Motor neuron (in vitro differentiated cells): ENCODE data around the gene RADIL. TPM values are rescaled to one million over a fixed set of nuclear protein-coding genes. Genes with fewer than 3 reads are reported as not detected.

Experiments
- ATAC-seq, 8 experiments: fragments of 200-7000 bp; cut with Tn5 transposase; replicated peaks in 6 of 8; 2 replicates each; pipeline ENCODE4 v1.8.0; 2021; ENCODE audit warnings: mild to moderate bottlenecking in 8 of 8, moderate library complexity in 8 of 8
- H3K27ac ChIP-seq, 2 donors: fragments of 250-450 bp; sonication (Bioruptor Pico); 2 replicates each; pipeline ENCODE4 v1.9.0; 2021; ENCODE audit warnings: antibody characterized with exemption in 2 of 2, mild to moderate bottlenecking in 2 of 2, moderate library complexity in 1 of 2
- H3K4me1 ChIP-seq, 2 donors: fragments of 250-450 bp; sonication (Bioruptor Pico); replicated peaks in 1 of 2; 2 replicates each; pipeline ENCODE4 v1.6.1; 2021; ENCODE audit warnings: antibody characterized with exemption in 2 of 2, mild to moderate bottlenecking in 2 of 2, moderate library complexity in 1 of 2
- H3K4me3 ChIP-seq, 5 donors: fragments of 250-450 bp; sonication (Bioruptor Pico); 2 replicates each; pipeline ENCODE4 v1.9.0; 2021; ENCODE audit warnings: antibody characterized with exemption in 5 of 5, mild to moderate bottlenecking in 5 of 5, moderate library complexity in 4 of 5
- WGBS, 10 experiments: fragments of 450-650 bp; shearing (Covaris generic); methylation state at CpG; one replicate each; pipeline ENCODE4 v1.0.0; 2022; 5-methylcytosine and 5-hydroxymethylcytosine counted together
- in situ Hi-C, 9 experiments: fragments of 400-800 bp; cut with MboI; loops; one replicate each; pipeline ENCODE4 v1.15.0; 2021; ENCODE audit warnings: low sequenced_read_pairs in 9 of 9, low pct_unique_long_range_greater_than_20kb in 2 of 9; ENCODE audit not compliant: unreplicated experiment in 9 of 9
- total RNA-seq, 8 experiments: library from RNA; unstranded; fragments of 300-600 nt; gene quantifications; 2 replicates each; pipeline versions ENCODE4 v1.2.3 to v1.2.4, GENCODE V29; 2022

The RADIL gene
- total RNA-seq: 1 to 10 TPM in 6 of 8 experiments, under 1 TPM in 2; 0.15 to 7.7 (median 4.6) TPM

DNA sequence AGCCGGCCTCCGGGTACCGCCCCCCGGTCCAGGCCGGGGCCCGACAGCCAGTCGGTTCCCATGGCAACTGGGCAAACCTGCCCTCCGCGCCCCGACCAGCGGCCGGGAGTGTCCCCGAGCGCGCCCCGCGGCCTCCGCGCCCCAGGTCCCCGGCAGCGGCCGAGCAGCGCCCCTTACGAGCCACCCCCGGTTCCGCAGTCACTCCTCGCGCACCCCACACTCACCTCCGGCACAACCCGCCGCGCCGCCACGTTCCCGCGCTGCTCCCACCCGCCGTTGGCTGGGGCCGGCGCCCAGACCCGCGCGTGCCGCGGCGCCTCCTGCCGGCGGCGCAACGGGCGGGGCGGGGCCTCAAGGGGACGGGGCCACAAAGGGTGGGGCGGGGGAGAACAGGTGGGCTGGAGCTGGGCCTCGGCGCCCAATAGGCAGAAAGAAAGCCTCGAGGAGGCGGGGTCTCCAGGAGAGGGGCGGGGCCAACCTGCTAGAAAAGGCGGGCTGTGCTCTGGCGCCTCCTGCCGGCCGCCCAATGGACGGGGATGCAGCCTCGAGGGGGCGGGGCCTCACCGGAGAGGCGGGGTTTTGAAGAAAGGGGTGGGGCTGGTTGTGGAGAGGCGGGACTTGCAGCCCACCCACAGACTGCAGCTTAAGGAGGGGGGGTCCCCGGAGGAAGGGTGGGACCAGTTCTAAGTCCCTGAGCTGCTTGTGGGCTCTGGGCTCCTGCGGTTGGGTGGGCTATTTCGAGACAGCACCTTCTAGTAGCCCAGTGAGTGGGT lies at the start of gene RADIL:
TSS of gene RADIL (minus strand) at position 345 of the 773 bp plus-strand sequence. CDS start 5,577 bp downstream, outside the sequence.
- H3K4me1 ChIP-seq: peaks cover 17 to 19% of the 10 kb centered on the region in 2 donors
- no CpG with 5 or more reads among the region's 72 CpGs for WGBS, 10 experiments
- H3K4me3 ChIP-seq: peak within 1 kb of the TSS; percentile 55 to 97 (median 63)
- peak within 1 kb of the TSS; percentile 66 to 71 for H3K27ac ChIP-seq
- ATAC-seq: peak; percentile 52 to 89 (median 86)
- in situ Hi-C loops: no loop called here

GRCh38 chr7:4931943-4932342 lies 48.4 kb upstream of the RADIL start:
- in situ Hi-C loops: no loop called here
- Histone ChIP-seq H3K4me1 (peaks cover 0 to 9% of the 10 kb centered on the region in 2 donors), H3K27ac (no peak overlapping the region), H3K4me3 (no peak overlapping the region)
- ATAC-seq: peak in 6 of 8 experiments; percentile 41 to 100 (median 99)
- WGBS, 10 experiments: 0 to 70% (median 33%) methylated on average over 1 to 9 of the region's 12 CpGs; no CpG with 5 or more reads in 3 of the 10 experiments

GRCh38 chr7:4929005-4929404 lies 45.5 kb upstream of the RADIL start:
- H3K4me3 ChIP-seq: no peak overlapping the region
- in situ Hi-C loops: no loop called here

DNA sequence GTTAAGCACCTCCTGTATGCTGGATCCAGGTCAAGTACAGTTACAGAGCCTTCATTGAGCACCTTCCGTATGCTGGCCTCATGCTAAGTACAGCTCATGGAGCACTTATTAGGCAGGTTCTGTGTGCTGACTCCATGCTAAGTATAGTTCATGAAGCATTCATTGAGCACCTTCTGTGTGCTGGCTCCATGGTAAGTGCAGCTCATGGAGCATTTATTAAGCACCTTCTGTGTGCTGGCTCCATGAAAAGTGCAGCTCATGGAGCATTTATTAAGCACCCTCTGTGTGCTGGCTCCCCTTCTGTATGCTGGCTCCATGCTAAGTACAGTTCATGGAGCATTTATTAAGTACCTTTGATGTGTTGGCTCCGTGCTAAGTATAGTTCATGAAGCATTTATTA lies 44.9 kb upstream of the RADIL start:
- 67 to 94% (median 80%) methylated on average over 1 to 2 of the region's 2 CpGs; no CpG with 5 or more reads in 7 of the 10 experiments for WGBS, 10 experiments
- no peak overlapping the region for H3K27ac ChIP-seq
- ATAC-seq: no peak

More at GRCh38 chr7:4929005-4929404, 45.5 kb upstream of the RADIL start:
- Histone ChIP-seq H3K4me1 (peaks cover 0 to 9% of the 10 kb centered on the region in 2 donors), H3K27ac (no peak overlapping the region)
- WGBS, 10 experiments: 69 to 88% (median 83%) methylated on average over 1 to 6 of the region's 8 CpGs; no CpG with 5 or more reads in 7 of the 10 experiments
- no peak for ATAC-seq

GRCh38 chr7:4919969-4920766 lies 36.7 kb upstream of the RADIL start:
- ATAC-seq: no peak

More for the DNA sequence above, 44.9 kb upstream of the RADIL start:
- in situ Hi-C loops: no loop called here
- Histone ChIP-seq H3K4me3 (no peak overlapping the region), H3K4me1 (peaks cover 0 to 9% of the 10 kb centered on the region in 2 donors)

GRCh38 chr7:4916113-4916512 lies 32.6 kb upstream of the RADIL start:
- H3K27ac ChIP-seq: no peak overlapping the region
- 0 to 93% (median 63%) methylated on average over 1 to 6 of the region's 8 CpGs; no CpG with 5 or more reads in 5 of the 10 experiments for WGBS, 10 experiments
- H3K4me3 ChIP-seq: no peak overlapping the region
- no peaks in the 10 kb centered on the region for H3K4me1 ChIP-seq
- no peak for ATAC-seq
- in situ Hi-C loops: no loop called here

More at GRCh38 chr7:4919969-4920766, 36.7 kb upstream of the RADIL start:
- H3K4me1 ChIP-seq: no peaks in the 10 kb centered on the region
- 32 to 78% (median 68%) methylated on average over 3 to 6 of the region's 19 CpGs; no CpG with 5 or more reads in 4 of the 10 experiments for WGBS, 10 experiments
- in situ Hi-C loops: no loop called here
- no peak overlapping the region for H3K27ac ChIP-seq
- H3K4me3 ChIP-seq: no peak overlapping the region

- 62 to 100% (median 85%) methylated on average over 1 to 15 of the region's 20 CpGs for WGBS, 10 experiments
- no peak overlapping the region for H3K27ac ChIP-seq
- in situ Hi-C loops: no loop called here
- ATAC-seq: no peak
- H3K4me3 ChIP-seq: no peak overlapping the region
- H3K4me1 ChIP-seq: no peaks in the 10 kb centered on the region
Observed at GRCh38 chr7:4911111-4911828, 27.8 kb upstream of the RADIL start.

DNA sequence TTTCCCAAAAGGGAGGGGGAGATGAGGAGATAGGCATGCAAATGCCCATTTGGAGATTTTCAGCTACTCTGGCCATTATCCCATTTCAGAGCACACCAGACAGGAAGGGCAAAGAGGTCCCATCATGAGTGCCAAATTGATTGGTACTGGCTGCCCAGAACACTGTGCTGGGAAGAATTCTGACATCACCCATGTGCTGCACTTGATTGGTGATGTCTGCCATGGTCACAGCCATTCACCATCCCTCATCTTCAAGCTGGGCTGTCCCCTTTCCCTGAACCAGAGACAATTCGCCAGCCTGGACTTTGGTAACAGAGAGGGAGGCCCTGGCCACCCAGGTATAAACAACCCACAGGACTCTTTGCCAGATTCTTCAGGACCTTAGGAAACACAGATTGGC lies 23.2 kb upstream of the RADIL start:
- H3K4me3 ChIP-seq: no peak overlapping the region
- H3K27ac ChIP-seq: no peak overlapping the region
- H3K4me1 ChIP-seq: no peaks in the 10 kb centered on the region
- in situ Hi-C loops: no loop called here
- no peak for ATAC-seq
- 20 to 50% methylated on average over 1 of the region's 1 CpG; no CpG with 5 or more reads in 8 of the 10 experiments for WGBS, 10 experiments

DNA sequence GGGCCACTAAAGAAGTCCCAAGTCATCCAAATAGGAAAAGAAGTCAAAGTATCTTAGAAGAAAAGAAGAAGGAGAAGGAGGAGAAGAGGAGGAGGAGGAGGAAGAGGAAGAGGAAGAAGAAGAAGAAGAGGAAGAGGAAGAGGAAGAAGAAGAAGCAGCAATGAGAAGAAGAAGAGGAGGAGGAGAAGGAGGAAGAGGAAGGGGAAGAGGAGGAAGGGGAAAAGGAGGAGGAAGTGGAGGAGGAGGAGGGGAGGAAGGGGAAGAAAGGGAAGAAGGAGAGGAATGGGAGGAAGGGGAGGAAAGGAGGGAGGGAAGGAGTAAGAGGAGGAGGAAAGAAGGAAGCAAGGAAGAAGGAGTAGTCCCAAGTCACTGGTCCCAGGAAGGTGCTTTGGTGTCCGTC lies 21.7 kb upstream of the RADIL start:
- no peak for ATAC-seq
- WGBS, 10 experiments: 100% methylated on average over 1 of the region's 1 CpG; no CpG with 5 or more reads in 9 of the 10 experiments
- Histone ChIP-seq H3K4me1 (no peaks in the 10 kb centered on the region), H3K4me3 (no peak overlapping the region), H3K27ac (no peak overlapping the region)
- in situ Hi-C loops: no loop called here

DNA sequence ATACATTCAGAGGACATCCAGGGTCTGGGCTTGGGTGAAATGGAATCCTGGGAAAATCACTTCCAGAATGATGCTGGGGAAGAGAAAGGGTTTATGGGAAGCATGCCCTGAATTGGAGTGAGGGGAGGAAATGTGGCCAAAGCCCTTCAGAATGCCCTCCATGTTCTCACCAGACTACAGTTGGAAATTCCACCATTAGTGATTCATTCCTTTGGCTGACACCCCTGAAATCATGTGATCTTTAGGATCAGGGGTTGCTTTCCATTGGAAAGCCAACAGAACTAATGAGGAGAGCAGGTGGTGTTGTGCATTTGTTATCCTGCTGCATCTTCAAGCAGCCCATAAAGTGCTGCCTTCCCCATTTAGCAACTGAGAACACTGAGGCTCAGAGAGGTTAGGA lies 20.8 kb upstream of the RADIL start:
- H3K4me3 ChIP-seq: no peak overlapping the region
- ATAC-seq: no peak
- no peak overlapping the region for H3K27ac ChIP-seq
- in situ Hi-C loops: no loop called here
- no peaks in the 10 kb centered on the region for H3K4me1 ChIP-seq

GRCh38 chr7:4895766-4896165 lies 12.2 kb upstream of the RADIL start:
- in situ Hi-C loops: no loop called here
- H3K27ac ChIP-seq: no peak overlapping the region
- WGBS, 10 experiments: 20 to 100% (median 58%) methylated on average over 1 to 6 of the region's 11 CpGs; no CpG with 5 or more reads in 3 of the 10 experiments
- H3K4me3 ChIP-seq: no peak overlapping the region
- no peak for ATAC-seq
- H3K4me1 ChIP-seq: no peaks in the 10 kb centered on the region

GRCh38 chr7:4894482-4894881 lies 11.0 kb upstream of the RADIL start:
- H3K4me3 ChIP-seq: no peak overlapping the region
- WGBS, 10 experiments: 27 to 100% (median 81%) methylated on average over 1 to 6 of the region's 9 CpGs; no CpG with 5 or more reads in 6 of the 10 experiments
- no peak overlapping the region for H3K27ac ChIP-seq
- ATAC-seq: no peak
- in situ Hi-C loops: no loop called here
- no peaks in the 10 kb centered on the region for H3K4me1 ChIP-seq
